Effector memory CD8-positive, alpha-beta T cell (primary cell): ENCODE data around the gene CCND3.
A peak's percentile ranks its signal among the peaks of the same experiment; 100 is the strongest.

Experiments
- ATAC-seq: fragments of 150-1000 bp; cut with Tn5 transposase; replicated peaks from 2 replicates; pipeline ENCODE4 v1.10.0; 2021; ENCODE audit warnings: mild to moderate bottlenecking, moderate library complexity
- DNase-seq, 3 experiments: peaks; one replicate each; pipeline ENCODE4 v3.0.0; 2021
- H3K27ac Mint-ChIP-seq, 2 donors: one replicate each; pipeline ENCODE4 v1.8.0; 2022; ENCODE audit warnings: mild to moderate bottlenecking in 2 of 2, mixed read lengths in 2 of 2, moderate library complexity in 2 of 2
- H3K27me3 Mint-ChIP-seq, 2 donors: one replicate each; pipeline ENCODE4 v1.8.0; 2022; ENCODE audit warnings: mixed read lengths in 2 of 2
- H3K36me3 Mint-ChIP-seq: one replicate; pipeline ENCODE4 v1.8.0; 2022; ENCODE audit warnings: mild to moderate bottlenecking, moderate library complexity, mixed read lengths; ENCODE audit not compliant: insufficient read depth
- H3K4me1 Mint-ChIP-seq, 2 donors: one replicate each; pipeline ENCODE4 v1.8.0; 2022; ENCODE audit warnings: low read depth in 2 of 2, mixed read lengths in 2 of 2
- H3K4me3 Mint-ChIP-seq, 2 donors: one replicate each; pipeline ENCODE4 v1.8.0; 2022; ENCODE audit warnings: mild to moderate bottlenecking in 2 of 2, mixed read lengths in 2 of 2, moderate library complexity in 2 of 2
- H3K9me3 Mint-ChIP-seq, 2 donors: one replicate each; pipeline ENCODE4 v1.8.0; 2022; ENCODE audit warnings: mixed read lengths in 2 of 2

CCND3 gene

GRCh38 chr6:41931792-41932191 lies 9.8 kb downstream of the CCND3 start:
- H3K4me3 Mint-ChIP-seq: no peak overlapping the region
- peaks cover 72% of the 10 kb centered on the region for H3K36me3 Mint-ChIP-seq
- peaks cover 45 to 46% of the 10 kb centered on the region in 2 donors for H3K4me1 Mint-ChIP-seq

GRCh38 chr6:41929924-41930323 lies 11.7 kb downstream of the CCND3 start:
- DNase-seq (no peak), ATAC-seq (no peak)
- Mint-ChIP-seq H3K27me3 (no peaks in the 10 kb centered on the region), H3K4me3 (no peak overlapping the region), H3K9me3 (no peaks in the 10 kb centered on the region), H3K27ac (no peak overlapping the region), H3K36me3 (peaks cover 53% of the 10 kb centered on the region), H3K4me1 (peaks cover 30 to 34% of the 10 kb centered on the region in 2 donors)

More at GRCh38 chr6:41931792-41932191, 9.8 kb downstream of the CCND3 start:
- ATAC-seq: no peak
- Mint-ChIP-seq H3K27ac (peak overlapping the region in 1 of 2 donors; percentile 62), H3K9me3 (no peaks in the 10 kb centered on the region), H3K27me3 (no peaks in the 10 kb centered on the region)
- DNase-seq: no peak

- ATAC-seq (no peak), DNase-seq (no peak)
- peaks cover 32 to 40% of the 10 kb centered on the region in 2 donors for H3K4me1 Mint-ChIP-seq
- no peaks in the 10 kb centered on the region for H3K9me3 Mint-ChIP-seq
- H3K27ac Mint-ChIP-seq: peak overlapping the region in 1 of 2 donors; percentile 47
- peaks cover 38% of the 10 kb centered on the region for H3K36me3 Mint-ChIP-seq
- H3K4me3 Mint-ChIP-seq: no peak overlapping the region
- H3K27me3 Mint-ChIP-seq: no peaks in the 10 kb centered on the region
Measured at GRCh38 chr6:41927253-41927652, 14.4 kb downstream of the CCND3 start.

- Mint-ChIP-seq H3K27me3 (no peaks in the 10 kb centered on the region), H3K4me1 (peaks cover 43 to 48% of the 10 kb centered on the region in 2 donors), H3K4me3 (peak overlapping the region; percentile 97 to 98), H3K9me3 (no peaks in the 10 kb centered on the region), H3K27ac (peak overlapping the region; percentile 95 to 98), H3K36me3 (peaks cover 23% of the 10 kb centered on the region)
- no peak for DNase-seq
- ATAC-seq: no peak
Measured at GRCh38 chr6:41922154-41922553, 19.5 kb downstream of the CCND3 start.

GRCh38 chr6:41921712-41921998 lies 20.0 kb downstream of the CCND3 start:
- Mint-ChIP-seq H3K27ac (peak overlapping the region; percentile 95 to 98), H3K4me3 (peak overlapping the region; percentile 97 to 98), H3K27me3 (no peaks in the 10 kb centered on the region), H3K4me1 (peaks cover 41 to 48% of the 10 kb centered on the region in 2 donors), H3K9me3 (no peaks in the 10 kb centered on the region), H3K36me3 (peaks cover 25% of the 10 kb centered on the region)
- DNase-seq: no peak
- peak; percentile 7 for ATAC-seq

GRCh38 chr6:41920921-41921711 lies 20.5 kb downstream of the CCND3 start, which contains the start of the genes BYSL and MED20:
TSS of gene BYSL (plus strand) at chr6:41921499. CDS start at chr6:41921563, 64 bp downstream.
TSS of gene MED20 (minus strand) at chr6:41921139. CDS start at chr6:41921018, 121 bp downstream.
- Mint-ChIP-seq H3K9me3 (no peaks in the 10 kb centered on the region), H3K27me3 (no peaks in the 10 kb centered on the region), H3K4me1 (peaks cover 41 to 47% of the 10 kb centered on the region in 2 donors), H3K4me3 (peak within 1 kb of the TSS; percentile 97 to 98), H3K36me3 (peaks cover 31% of the 10 kb centered on the region), H3K27ac (peak within 1 kb of the TSS; percentile 95 to 98)
- peak; percentile 93 to 96 (median 94) for DNase-seq
- ATAC-seq: peak; percentile 95

- no peak for DNase-seq
- no peak for ATAC-seq
- Mint-ChIP-seq H3K36me3 (peaks cover 38% of the 10 kb centered on the region), H3K27ac (no peak overlapping the region), H3K4me1 (peaks cover 25 to 35% of the 10 kb centered on the region in 2 donors), H3K4me3 (no peak overlapping the region), H3K9me3 (no peaks in the 10 kb centered on the region), H3K27me3 (no peaks in the 10 kb centered on the region)
Measured at GRCh38 chr6:41917528-41917927, 24.1 kb downstream of the CCND3 start.

GRCh38 chr6:41914869-41915530 lies 26.6 kb downstream of the CCND3 start:
- no peak overlapping the region for H3K4me3 Mint-ChIP-seq
- no peak overlapping the region for H3K27ac Mint-ChIP-seq
- H3K9me3 Mint-ChIP-seq: no peaks in the 10 kb centered on the region
- H3K4me1 Mint-ChIP-seq: peaks cover 5 to 17% of the 10 kb centered on the region in 2 donors
- no peak for DNase-seq
- H3K27me3 Mint-ChIP-seq: no peaks in the 10 kb centered on the region
- no peak for ATAC-seq
- H3K36me3 Mint-ChIP-seq: peaks cover 27% of the 10 kb centered on the region

GRCh38 chr6:41914343-41914742 lies 27.3 kb downstream of the CCND3 start:
- Mint-ChIP-seq H3K4me3 (no peak overlapping the region), H3K36me3 (peaks cover 29% of the 10 kb centered on the region), H3K9me3 (no peaks in the 10 kb centered on the region), H3K27me3 (no peaks in the 10 kb centered on the region), H3K27ac (no peak overlapping the region), H3K4me1 (peaks cover 3 to 20% of the 10 kb centered on the region in 2 donors)
- ATAC-seq (no peak), DNase-seq (no peak)

GRCh38 chr6:41909727-41910126 lies 31.9 kb downstream of the CCND3 start:
- H3K27ac Mint-ChIP-seq: peak overlapping the region; percentile 49 to 57
- H3K9me3 Mint-ChIP-seq: no peaks in the 10 kb centered on the region
- ATAC-seq: no peak

GRCh38 chr6:41901882-41902519 lies 39.6 kb downstream of the CCND3 start:
- Mint-ChIP-seq H3K4me1 (peaks cover 9 to 16% of the 10 kb centered on the region in 2 donors), H3K27ac (peak overlapping the region in 1 of 2 donors; percentile 17), H3K9me3 (no peaks in the 10 kb centered on the region), H3K36me3 (peaks cover 4% of the 10 kb centered on the region), H3K27me3 (no peaks in the 10 kb centered on the region), H3K4me3 (no peak overlapping the region)
- DNase-seq (peak; percentile 44 to 54 (median 52)), ATAC-seq (peak; percentile 72)

More at GRCh38 chr6:41909727-41910126, 31.9 kb downstream of the CCND3 start:
- Mint-ChIP-seq H3K4me1 (peaks cover 0 to 21% of the 10 kb centered on the region in 2 donors), H3K4me3 (peak overlapping the region; percentile 8 to 38), H3K27me3 (no peaks in the 10 kb centered on the region), H3K36me3 (peaks cover 23% of the 10 kb centered on the region)
- no peak for DNase-seq

GRCh38 chr6:41900861-41901260 lies 40.7 kb downstream of the CCND3 start:
- no peak for DNase-seq
- peaks cover 14 to 17% of the 10 kb centered on the region in 2 donors for H3K4me1 Mint-ChIP-seq
- no peaks in the 10 kb centered on the region for H3K9me3 Mint-ChIP-seq
- H3K27ac Mint-ChIP-seq: no peak overlapping the region
- no peaks in the 10 kb centered on the region for H3K27me3 Mint-ChIP-seq
- no peak overlapping the region for H3K4me3 Mint-ChIP-seq
- no peak for ATAC-seq
- H3K36me3 Mint-ChIP-seq: no peaks in the 10 kb centered on the region

- DNase-seq (no peak), ATAC-seq (no peak)
- H3K27ac Mint-ChIP-seq: no peak overlapping the region
- no peaks in the 10 kb centered on the region for H3K9me3 Mint-ChIP-seq
- peaks cover 7% of the 10 kb centered on the region for H3K36me3 Mint-ChIP-seq
- peaks cover 9% of the 10 kb centered on the region in 2 donors for H3K4me1 Mint-ChIP-seq
- H3K27me3 Mint-ChIP-seq: no peaks in the 10 kb centered on the region
- no peak overlapping the region for H3K4me3 Mint-ChIP-seq
Measured at GRCh38 chr6:41896281-41896680, 45.3 kb downstream of the CCND3 start.
